MM.1S (cell line): Measurements from ENCODE around the gene ARHGEF25.

Experiments used
- DNase-seq: peaks from one replicate; pipeline ENCODE4 v3.0.0-alpha.2; 2015
- H2AFZ ChIP-seq: fragments of 300-600 bp; sonication (generic); 2 replicates; pipeline ENCODE4 v1.6.0; 2016; ENCODE audit warnings: antibody characterized with exemption, low read length
- H3F3A ChIP-seq: fragments of 300-600 bp; sonication (generic); 2 replicates; pipeline ENCODE4 v1.6.1; 2016; ENCODE audit warnings: mild to moderate bottlenecking, antibody characterized with exemption, low read length, moderate library complexity, mixed read lengths; ENCODE audit not compliant: insufficient read depth
- H3K27ac ChIP-seq: fragments of 300-600 bp; sonication (generic); 2 replicates; pipeline ENCODE4 v1.5.1; 2016; ENCODE audit warnings: mild to moderate bottlenecking, low read length
- H3K27me3 ChIP-seq: fragments of 300-600 bp; sonication (generic); replicated peaks from 2 replicates; pipeline ENCODE4 v1.6.0; 2016; ENCODE audit warnings: low read length; ENCODE audit not compliant: insufficient read depth
- H3K36me3 ChIP-seq: fragments of 300-600 bp; sonication (generic); replicated peaks from 2 replicates; pipeline ENCODE4 v1.6.1; 2016; ENCODE audit warnings: mild to moderate bottlenecking, low read length, mixed read lengths; ENCODE audit not compliant: insufficient read depth
- H3K4me1 ChIP-seq: fragments of 300-600 bp; sonication (generic); 2 replicates; pipeline ENCODE4 v1.6.1; 2016; ENCODE audit warnings: low read length, mixed read lengths
- H3K4me2 ChIP-seq: fragments of 300-600 bp; sonication (generic); 2 replicates; pipeline ENCODE4 v1.6.0; 2016; ENCODE audit warnings: low read depth, low read length
- H3K4me3 ChIP-seq: fragments of 300-600 bp; sonication (generic); 2 replicates; pipeline ENCODE4 v1.5.1; 2016; ENCODE audit warnings: low read length, mixed read lengths
- H3K79me2 ChIP-seq: fragments of 300-600 bp; sonication (generic); 2 replicates; pipeline ENCODE4 v1.6.1; 2016; ENCODE audit warnings: mixed run types, low read length, mixed read lengths
- H3K9ac ChIP-seq: fragments of 300-600 bp; sonication (generic); 2 replicates; pipeline ENCODE4 v1.6.1; 2016; ENCODE audit warnings: low read length, mixed read lengths
- H3K9me2 ChIP-seq: fragments of 300-600 bp; sonication (generic); replicated peaks from 2 replicates; pipeline ENCODE4 v1.6.1; 2016; ENCODE audit warnings: mild to moderate bottlenecking, low read length, mixed read lengths; ENCODE audit not compliant: insufficient read depth
- H3K9me3 ChIP-seq: fragments of 300-600 bp; sonication (generic); replicated peaks from 2 replicates; pipeline ENCODE4 v1.6.1; 2016; ENCODE audit warnings: mild to moderate bottlenecking, low read length, mixed read lengths; ENCODE audit not compliant: insufficient read depth
- H4K20me1 ChIP-seq: fragments of 300-600 bp; sonication (generic); 2 replicates; pipeline ENCODE4 v1.6.1; 2016; ENCODE audit warnings: mild to moderate bottlenecking, low read length, moderate library complexity, mixed read lengths; ENCODE audit not compliant: insufficient read depth
- EZH2 ChIP-seq: fragments of 300-600 bp; sonication (generic); optimal IDR thresholded peaks from 2 replicates; pipeline ENCODE3; 2017; ENCODE audit warnings: low read depth, mild to moderate bottlenecking, antibody characterized with exemption, low read length, mixed read lengths
- EZH2phosphoT487 ChIP-seq: fragments of 300-600 bp; sonication (generic); IDR thresholded peaks from 2 replicates; pipeline ENCODE4 v1.6.1; 2018; ENCODE audit warnings: antibody characterized with exemption, low read length
- TF ChIP-seq, protein P1 (sequence below): fragments of 300-600 bp; sonication (generic); IDR thresholded peaks from 2 replicates; pipeline ENCODE4 v1.5.1; 2016; ENCODE audit warnings: antibody characterized with exemption, low read length, mixed read lengths

Gene ARHGEF25

DNA sequence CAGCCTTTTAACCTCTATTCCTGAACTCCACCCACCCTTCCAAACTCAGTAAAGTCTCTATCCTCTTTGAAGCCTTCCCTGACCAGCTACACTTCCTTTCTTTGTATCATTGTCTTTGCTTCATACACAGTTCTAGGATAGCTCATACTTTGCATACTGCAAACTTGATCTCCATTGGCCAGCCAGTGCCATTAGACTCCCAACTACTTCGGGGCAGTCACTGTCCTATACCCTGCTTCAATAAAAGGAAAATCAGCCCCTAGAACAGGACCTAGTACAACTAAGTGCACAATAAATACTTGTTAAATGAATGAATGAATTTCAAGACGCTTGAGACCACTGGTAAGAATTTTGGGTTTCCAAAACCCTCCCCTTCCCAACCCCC, 20.8 kb upstream of the ARHGEF25 start:
- peaks cover 22% of the 10 kb centered on the region; the same call in 1 of the 2 replicates for H3K27me3 ChIP-seq
- H3K4me2 ChIP-seq, result peak overlapping the region; percentile 99
- H3K4me1 ChIP-seq, result peaks cover 14% of the 10 kb centered on the region; the same call in 1 of the 2 replicates
- peaks cover 23% of the 10 kb centered on the region for H3K79me2 ChIP-seq
- no peaks in the 10 kb centered on the region for H3K36me3 ChIP-seq
- H3K4me3 ChIP-seq, result peak overlapping the region; percentile 94
- DNase-seq, result no peak
- peak overlapping the region; percentile 76; the same call in 1 of the 2 replicates for H3K9ac ChIP-seq
- no peaks in the 10 kb centered on the region for H3K9me3 ChIP-seq
- H3K27ac ChIP-seq, result peak overlapping the region; percentile 10; the same call in 1 of the 2 replicates
- peak overlapping the region; percentile 98 for H2AFZ ChIP-seq
- H3F3A ChIP-seq, result 0 out of 2 replicates have a peak, but pooled peaks cover 3% of the 10 kb centered on the region
- H3K9me2 ChIP-seq, result no peaks in the 10 kb centered on the region
- no peaks in the 10 kb centered on the region for H4K20me1 ChIP-seq
- TF ChIP-seq EZH2 (no peak), EZH2phosphoT487 (no peak)
- TF ChIP-seq, protein P1, sequence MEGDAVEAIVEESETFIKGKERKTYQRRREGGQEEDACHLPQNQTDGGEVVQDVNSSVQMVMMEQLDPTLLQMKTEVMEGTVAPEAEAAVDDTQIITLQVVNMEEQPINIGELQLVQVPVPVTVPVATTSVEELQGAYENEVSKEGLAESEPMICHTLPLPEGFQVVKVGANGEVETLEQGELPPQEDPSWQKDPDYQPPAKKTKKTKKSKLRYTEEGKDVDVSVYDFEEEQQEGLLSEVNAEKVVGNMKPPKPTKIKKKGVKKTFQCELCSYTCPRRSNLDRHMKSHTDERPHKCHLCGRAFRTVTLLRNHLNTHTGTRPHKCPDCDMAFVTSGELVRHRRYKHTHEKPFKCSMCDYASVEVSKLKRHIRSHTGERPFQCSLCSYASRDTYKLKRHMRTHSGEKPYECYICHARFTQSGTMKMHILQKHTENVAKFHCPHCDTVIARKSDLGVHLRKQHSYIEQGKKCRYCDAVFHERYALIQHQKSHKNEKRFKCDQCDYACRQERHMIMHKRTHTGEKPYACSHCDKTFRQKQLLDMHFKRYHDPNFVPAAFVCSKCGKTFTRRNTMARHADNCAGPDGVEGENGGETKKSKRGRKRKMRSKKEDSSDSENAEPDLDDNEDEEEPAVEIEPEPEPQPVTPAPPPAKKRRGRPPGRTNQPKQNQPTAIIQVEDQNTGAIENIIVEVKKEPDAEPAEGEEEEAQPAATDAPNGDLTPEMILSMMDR, result no peak

DNA sequence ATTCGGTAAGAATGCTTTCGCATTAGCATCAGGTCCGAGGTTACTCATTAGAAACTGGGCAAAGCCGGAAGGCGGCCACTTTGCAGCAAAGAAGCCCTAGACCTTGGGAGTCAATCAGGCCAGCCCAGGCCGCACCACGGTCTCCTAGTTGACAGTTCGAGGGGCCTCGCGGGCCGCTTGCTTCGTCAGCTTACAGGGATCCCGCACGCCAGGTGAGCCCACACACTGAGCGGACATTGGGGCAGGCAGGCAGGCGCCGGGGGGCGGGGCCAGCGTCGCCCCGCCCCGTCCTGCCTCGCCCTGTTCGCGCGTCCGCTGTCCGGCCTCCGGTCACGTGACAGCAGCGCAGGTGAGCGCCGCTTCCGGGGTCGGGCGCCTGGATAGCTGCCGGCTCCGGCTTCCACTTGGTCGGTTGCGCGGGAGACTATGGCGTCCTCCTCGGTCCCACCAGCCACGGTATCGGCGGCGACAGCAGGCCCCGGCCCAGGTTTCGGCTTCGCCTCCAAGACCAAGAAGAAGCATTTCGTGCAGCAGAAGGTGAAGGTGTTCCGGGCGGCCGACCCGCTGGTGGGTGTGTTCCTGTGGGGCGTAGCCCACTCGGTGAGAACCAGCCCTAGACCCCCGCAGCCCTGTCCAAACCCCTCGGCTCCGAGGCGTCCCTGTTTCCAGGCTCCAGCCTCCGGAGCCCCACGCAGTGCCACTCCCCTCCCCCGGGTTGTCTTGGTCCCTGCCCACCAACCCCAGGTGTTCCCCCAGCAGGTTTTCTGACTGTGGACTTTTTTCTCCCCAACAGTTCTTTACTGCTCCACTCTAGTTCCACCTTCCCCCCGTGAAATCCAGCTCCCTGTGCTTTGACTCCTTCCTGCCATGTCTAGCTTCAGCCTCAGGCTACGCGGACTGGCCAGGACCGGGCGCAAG, 20.1 kb upstream of the ARHGEF25 start, which contains the start of gene PIP4K2C:
Gene PIP4K2C (plus strand): TSS at position 329 of the 918 bp plus-strand sequence. CDS start 98 bp downstream, at position 427.
- peaks cover 14% of the 10 kb centered on the region; the same call in 1 of the 2 replicates for H3K4me1 ChIP-seq
- peak within 1 kb of the TSS; percentile 94 for H3K4me3 ChIP-seq
- H3K9me2 ChIP-seq, result no peaks in the 10 kb centered on the region
- H3K79me2 ChIP-seq, result peaks cover 23% of the 10 kb centered on the region
- peak within 1 kb of the TSS; percentile 10; the same call in 1 of the 2 replicates for H3K27ac ChIP-seq
- TF ChIP-seq, protein P1, result no peak
- no peak for TF ChIP-seq EZH2phosphoT487
- no peak for TF ChIP-seq EZH2
- peaks cover 22% of the 10 kb centered on the region; the same call in 1 of the 2 replicates for H3K27me3 ChIP-seq
- H4K20me1 ChIP-seq, result no peaks in the 10 kb centered on the region
- H3K4me2 ChIP-seq, result peak within 1 kb of the TSS; percentile 99
- H3K9me3 ChIP-seq, result no peaks in the 10 kb centered on the region
- H3F3A ChIP-seq, result 0 out of 2 replicates have a peak, but pooled peaks cover 3% of the 10 kb centered on the region
- peak within 1 kb of the TSS; percentile 76 for H3K9ac ChIP-seq
- H2AFZ ChIP-seq, result peak within 1 kb of the TSS; percentile 98
- no peaks in the 10 kb centered on the region for H3K36me3 ChIP-seq
- peak; percentile 92 for DNase-seq

DNA sequence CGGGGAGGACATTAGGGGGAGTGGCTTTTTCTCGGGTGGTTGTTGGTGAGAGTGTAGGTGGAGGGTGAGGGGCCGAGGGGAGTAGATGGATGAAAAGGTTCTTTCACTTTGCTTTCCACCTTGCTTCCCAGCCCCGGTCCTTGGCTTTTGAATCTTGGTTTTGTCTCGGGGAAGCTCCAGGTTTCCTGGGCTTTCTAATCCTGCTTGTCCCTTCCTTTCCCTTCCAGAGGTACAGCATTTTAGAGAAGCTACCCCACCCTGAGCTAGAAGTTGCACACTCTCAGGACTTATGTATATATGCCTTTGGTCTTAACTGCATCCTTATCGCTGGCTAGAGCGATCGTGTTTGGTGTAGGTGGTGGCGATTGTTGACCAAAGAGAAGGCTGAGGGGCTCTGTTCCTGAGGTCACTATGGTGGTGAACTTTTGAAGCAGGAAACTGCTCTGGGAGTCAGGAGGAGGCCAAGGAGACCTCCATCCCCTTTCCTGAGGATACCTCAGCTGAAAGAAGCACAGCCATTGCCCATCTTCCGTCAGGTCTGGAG, 19.4 kb upstream of the ARHGEF25 start:
- Histone ChIP-seq H2AFZ (peak overlapping the region; percentile 98), H3K27me3 (peaks cover 15% of the 10 kb centered on the region; the same call in 1 of the 2 replicates), H4K20me1 (no peaks in the 10 kb centered on the region), H3K9me2 (no peaks in the 10 kb centered on the region), H3K4me3 (peak overlapping the region; percentile 94), H3K9ac (peak overlapping the region; percentile 76), H3K4me2 (peak overlapping the region; percentile 99), H3F3A (0 out of 2 replicates have a peak, but pooled peaks cover 3% of the 10 kb centered on the region), H3K9me3 (no peaks in the 10 kb centered on the region), H3K36me3 (no peaks in the 10 kb centered on the region), H3K79me2 (peaks cover 23% of the 10 kb centered on the region), H3K27ac (no peak overlapping the region), H3K4me1 (peaks cover 14% of the 10 kb centered on the region; the same call in 1 of the 2 replicates)
- TF ChIP-seq EZH2phosphoT487 (no peak), EZH2 (no peak)
- TF ChIP-seq, protein P1, result no peak
- DNase-seq, result no peak
